Stomach smooth muscle (tissue), 2 donors: ENCODE measurements around the gene LMCD1.

ENCODE experiments used
- H3K27ac ChIP-seq: one replicate; pipeline ENCODE4 v1.7.0; 2013; ENCODE audit warnings: mild to moderate bottlenecking, low read length, inconsistent platforms
- H3K27me3 ChIP-seq, 2 donors: one replicate each; pipeline ENCODE4 v1.7.0; 2013; ENCODE audit warnings: low read length in 2 of 2; ENCODE audit not compliant: insufficient read depth in 2 of 2, control insufficient read depth in 1 of 2
- H3K36me3 ChIP-seq, 2 donors: one replicate each; pipeline ENCODE4 v1.7.0; 2013; ENCODE audit warnings: low read length in 2 of 2; ENCODE audit not compliant: control insufficient read depth in 2 of 2, insufficient read depth in 2 of 2
- H3K4me1 ChIP-seq: one replicate; pipeline ENCODE4 v1.7.0; 2013; ENCODE audit warnings: low read length; ENCODE audit not compliant: control insufficient read depth, insufficient read depth
- H3K4me3 ChIP-seq, 2 donors: one replicate each; pipeline ENCODE4 v1.7.0; 2013; ENCODE audit warnings: low read length in 2 of 2
- H3K9ac ChIP-seq, 2 donors: one replicate each; pipeline ENCODE4 v1.7.0; 2013; ENCODE audit warnings: low read length in 2 of 2, mild to moderate bottlenecking in 1 of 2
- H3K9me3 ChIP-seq, 2 donors: one replicate each; pipeline ENCODE4 v1.7.0; 2013; ENCODE audit warnings: low read length in 2 of 2; ENCODE audit not compliant: control insufficient read depth in 2 of 2
- donor health status: healthy.
- donor health status: Pancreatic carcinoma.

The LMCD1 gene

DNA sequence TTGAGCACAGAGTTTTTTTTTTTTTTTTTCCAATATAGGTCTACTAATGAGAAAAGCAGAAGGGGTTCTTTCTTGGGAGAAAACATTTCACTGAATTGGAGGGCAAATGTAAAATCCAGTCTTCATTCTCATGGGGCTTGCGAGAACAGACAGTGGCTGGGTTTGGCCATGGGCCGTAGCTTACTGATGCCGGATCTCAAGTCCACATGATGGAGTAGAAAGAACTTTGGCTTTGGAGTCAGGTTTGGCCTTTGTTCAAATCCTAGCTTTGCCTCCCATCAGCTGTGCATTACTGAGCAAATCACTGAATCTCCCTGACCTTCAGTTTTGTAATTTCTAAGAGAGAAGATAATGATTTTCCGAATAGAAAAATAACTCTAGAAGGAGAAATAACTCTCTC, 59.7 kb downstream of the LMCD1 start:
- no peak overlapping the region for H3K27ac ChIP-seq

DNA sequence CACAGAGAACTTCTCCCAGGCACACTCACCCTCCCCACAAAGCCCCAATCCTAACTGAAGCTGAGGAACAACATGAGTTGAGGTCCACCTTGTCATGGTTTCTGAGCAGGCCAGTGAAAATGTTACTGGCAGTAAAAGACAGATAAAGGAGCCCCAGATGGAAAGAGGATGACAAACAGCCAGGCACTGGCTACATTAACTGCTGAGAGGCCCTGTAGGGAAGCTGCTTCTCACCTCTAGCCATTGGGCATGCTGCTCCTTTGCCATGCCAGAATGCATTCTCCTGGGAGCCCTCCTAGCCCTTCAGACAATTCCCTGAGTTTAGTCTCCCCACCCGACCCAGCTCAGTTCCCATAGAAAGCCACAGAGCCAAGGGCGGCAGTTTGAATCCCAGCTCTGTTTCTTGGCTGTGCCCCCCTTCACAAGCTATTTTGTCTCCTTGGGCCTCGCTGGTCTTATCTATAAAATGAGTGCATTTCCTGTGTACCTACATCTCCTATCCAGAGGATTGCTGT, 60.5 kb downstream of the LMCD1 start:
- Histone ChIP-seq H3K9me3 (no peaks in the 10 kb centered on the region), H3K9ac (no peak overlapping the region), H3K4me3 (no peak overlapping the region), H3K4me1 (peaks cover 4% of the 10 kb centered on the region), H3K27ac (no peak overlapping the region), H3K36me3 (no peaks in the 10 kb centered on the region), H3K27me3 (no peaks in the 10 kb centered on the region)

More for the DNA sequence above, 59.7 kb downstream of the LMCD1 start:
- Histone ChIP-seq H3K27me3 (no peaks in the 10 kb centered on the region), H3K36me3 (no peaks in the 10 kb centered on the region), H3K4me3 (no peak overlapping the region), H3K9me3 (no peaks in the 10 kb centered on the region), H3K4me1 (peaks cover 10% of the 10 kb centered on the region), H3K9ac (no peak overlapping the region)

DNA sequence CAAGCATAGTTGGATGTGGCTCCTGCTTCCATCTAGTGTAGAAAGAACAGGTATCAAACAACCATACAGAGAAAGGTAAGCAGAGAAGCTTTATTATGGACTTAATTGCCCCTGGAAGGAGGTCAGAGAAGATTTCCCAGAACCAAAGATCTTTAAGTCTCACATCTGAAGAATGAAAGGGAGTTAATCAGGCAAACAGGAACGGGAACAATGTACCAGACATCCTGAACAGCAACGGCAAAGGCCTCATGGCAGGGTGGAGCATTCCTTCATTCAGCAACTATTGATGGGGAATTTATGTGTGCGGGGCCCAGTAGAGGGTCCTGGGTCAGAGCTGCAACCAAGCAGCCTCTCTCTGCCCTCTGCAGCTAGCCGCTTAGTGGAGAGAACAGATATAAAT, 61.5 kb downstream of the LMCD1 start:
- Histone ChIP-seq H3K9ac (no peak overlapping the region), H3K4me3 (no peak overlapping the region), H3K36me3 (no peaks in the 10 kb centered on the region), H3K27ac (no peak overlapping the region), H3K9me3 (no peaks in the 10 kb centered on the region), H3K4me1 (peaks cover 2% of the 10 kb centered on the region), H3K27me3 (no peaks in the 10 kb centered on the region)

DNA sequence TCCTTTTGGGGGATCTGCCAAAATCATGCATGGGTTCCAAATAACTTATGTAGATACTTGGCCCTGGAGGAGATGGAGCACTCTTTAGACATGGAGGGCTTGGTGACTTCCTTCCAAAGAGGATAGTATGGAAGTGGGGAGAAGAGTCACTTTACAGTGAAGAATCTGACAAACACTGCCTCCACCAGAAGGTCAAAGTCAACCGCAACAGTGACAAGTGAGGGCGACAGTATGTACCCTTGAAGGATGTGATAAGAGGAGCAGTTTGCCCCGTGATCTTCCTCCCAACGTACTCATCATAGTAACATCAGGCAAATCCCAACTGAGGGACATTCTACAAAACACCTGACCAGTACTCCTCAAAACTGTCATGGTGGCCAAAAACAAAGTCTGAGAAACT, 62.0 kb downstream of the LMCD1 start:
- H3K9me3 ChIP-seq, result no peaks in the 10 kb centered on the region
- H3K9ac ChIP-seq, result no peak overlapping the region
- H3K4me3 ChIP-seq, result no peak overlapping the region
- H3K27ac ChIP-seq, result no peak overlapping the region
- H3K27me3 ChIP-seq, result no peaks in the 10 kb centered on the region
- H3K36me3 ChIP-seq, result no peaks in the 10 kb centered on the region
- H3K4me1 ChIP-seq, result peaks cover 2% of the 10 kb centered on the region

DNA sequence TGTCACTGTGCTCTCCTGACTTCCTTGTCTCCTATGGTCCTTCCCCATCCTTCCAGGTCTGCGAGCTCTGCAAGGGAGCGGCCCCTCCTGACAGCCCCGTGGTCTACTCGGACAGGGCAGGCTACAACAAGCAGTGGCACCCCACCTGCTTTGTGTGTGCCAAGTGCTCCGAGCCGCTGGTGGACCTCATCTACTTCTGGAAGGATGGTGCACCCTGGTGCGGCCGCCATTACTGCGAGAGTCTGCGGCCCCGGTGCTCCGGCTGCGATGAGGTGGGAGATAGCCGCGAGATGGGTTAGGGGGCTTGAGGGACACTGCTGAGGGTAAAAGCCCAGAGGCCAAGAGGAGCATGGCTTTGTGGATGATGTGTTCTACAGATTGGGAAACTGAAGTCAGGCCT, 63.8 kb downstream of the LMCD1 start:
- Histone ChIP-seq H3K4me1 (peaks cover 2% of the 10 kb centered on the region), H3K36me3 (no peaks in the 10 kb centered on the region), H3K27ac (no peak overlapping the region)

DNA sequence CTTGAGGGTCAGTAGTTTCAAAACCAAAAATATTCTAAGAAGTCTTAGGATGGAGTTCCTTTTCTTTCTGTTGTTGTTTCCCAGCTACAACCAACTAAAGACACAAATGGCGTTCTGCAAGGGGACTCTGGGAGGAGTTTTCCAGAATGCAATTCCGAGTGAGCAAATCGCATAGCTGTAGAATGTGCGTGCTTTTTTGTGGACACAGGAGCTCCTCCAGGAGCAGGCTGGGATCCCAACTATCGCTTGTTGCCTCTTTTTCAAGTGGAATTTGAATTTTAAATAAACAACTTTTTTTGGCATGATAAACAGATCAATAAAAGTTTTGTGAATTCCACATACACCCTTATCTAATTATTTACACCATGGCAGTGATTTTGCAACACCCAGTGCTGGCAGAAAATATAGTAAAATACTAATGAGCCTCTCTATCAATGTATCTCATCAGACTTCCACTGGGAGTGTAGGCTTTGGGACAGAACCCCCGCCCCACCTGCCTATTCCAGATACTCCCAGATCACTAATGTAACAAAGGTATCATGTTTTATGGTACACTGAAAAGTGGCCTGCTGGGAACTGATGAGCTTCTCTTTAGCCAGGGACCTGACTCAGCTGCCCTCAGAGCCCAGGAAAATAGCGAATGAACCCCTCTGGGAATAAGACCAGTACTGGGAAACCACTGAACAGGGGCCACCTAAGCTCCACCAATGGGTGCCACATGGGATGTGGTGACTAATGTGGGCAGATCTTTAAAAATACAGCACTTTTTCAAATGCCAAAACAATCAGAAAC, 66.4 kb downstream of the LMCD1 start:
- no peaks in the 10 kb centered on the region for H3K27me3 ChIP-seq
- no peaks in the 10 kb centered on the region for H3K4me1 ChIP-seq
- H3K36me3 ChIP-seq, result no peaks in the 10 kb centered on the region
- no peak overlapping the region for H3K9ac ChIP-seq
- no peak overlapping the region for H3K27ac ChIP-seq
- H3K9me3 ChIP-seq, result no peaks in the 10 kb centered on the region
- no peak overlapping the region for H3K4me3 ChIP-seq

More for the DNA sequence above, 63.8 kb downstream of the LMCD1 start:
- no peaks in the 10 kb centered on the region for H3K9me3 ChIP-seq
- no peaks in the 10 kb centered on the region for H3K27me3 ChIP-seq
- H3K9ac ChIP-seq, result no peak overlapping the region
- no peak overlapping the region for H3K4me3 ChIP-seq

DNA sequence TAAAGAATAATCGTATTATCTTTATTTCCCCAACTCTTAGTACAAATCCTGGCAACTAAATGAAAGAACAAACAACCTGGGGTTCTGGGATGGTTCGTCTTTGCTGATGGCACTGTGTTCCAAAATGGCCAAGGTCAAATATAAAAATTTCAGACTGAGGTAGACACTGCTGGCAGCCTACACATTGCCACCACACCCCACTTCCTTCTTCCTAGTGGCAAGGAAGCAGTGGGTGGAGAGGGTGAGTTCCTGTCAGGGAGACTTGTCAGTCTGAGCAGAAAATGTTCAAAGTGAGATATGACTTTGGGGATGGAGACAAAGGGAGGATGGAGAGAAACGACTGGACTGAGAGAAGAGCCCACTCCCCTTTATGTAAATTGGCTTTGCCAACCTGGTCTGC, 69.6 kb downstream of the LMCD1 start:
- no peaks in the 10 kb centered on the region for H3K9me3 ChIP-seq
- no peaks in the 10 kb centered on the region for H3K27me3 ChIP-seq
- H3K36me3 ChIP-seq, result no peaks in the 10 kb centered on the region
- peaks cover 5% of the 10 kb centered on the region for H3K4me1 ChIP-seq
- H3K27ac ChIP-seq, result no peak overlapping the region
- no peak overlapping the region for H3K9ac ChIP-seq
- no peak overlapping the region for H3K4me3 ChIP-seq

DNA sequence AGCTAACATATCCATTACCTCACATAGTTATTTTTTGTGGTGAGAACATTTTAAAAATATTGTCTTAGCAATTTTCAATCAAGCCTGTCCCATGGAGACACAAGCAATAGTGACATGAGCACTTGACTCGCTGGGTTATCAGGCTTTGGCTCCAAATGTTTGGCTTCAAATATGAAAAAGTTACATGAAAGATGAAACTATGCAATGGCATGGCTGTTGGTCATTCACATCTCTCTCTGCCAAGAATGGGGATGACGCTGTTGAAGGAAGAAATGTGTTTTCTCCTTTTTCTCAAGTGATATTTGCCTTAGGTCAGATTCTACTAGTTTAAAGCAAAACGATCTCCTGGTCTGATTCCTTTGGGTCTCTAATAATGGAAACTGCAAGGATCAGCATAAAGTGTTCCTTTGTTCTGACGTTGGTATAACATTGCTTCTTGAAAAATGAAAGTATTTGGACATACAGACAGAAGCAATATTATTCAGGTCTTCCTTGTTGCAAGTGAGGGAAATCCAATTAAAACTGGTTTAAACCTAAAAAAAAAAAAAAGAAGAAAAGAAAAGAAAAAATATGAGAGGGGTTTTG, 71.8 kb downstream of the LMCD1 start:
- H3K4me3 ChIP-seq, result no peak overlapping the region
- H3K4me1 ChIP-seq, result peaks cover 5% of the 10 kb centered on the region
- no peak overlapping the region for H3K27ac ChIP-seq
- H3K27me3 ChIP-seq, result no peaks in the 10 kb centered on the region
- no peak overlapping the region for H3K9ac ChIP-seq
- H3K36me3 ChIP-seq, result no peaks in the 10 kb centered on the region
- H3K9me3 ChIP-seq, result peaks cover 0 to under 1% of the 10 kb centered on the region in 2 donors

DNA sequence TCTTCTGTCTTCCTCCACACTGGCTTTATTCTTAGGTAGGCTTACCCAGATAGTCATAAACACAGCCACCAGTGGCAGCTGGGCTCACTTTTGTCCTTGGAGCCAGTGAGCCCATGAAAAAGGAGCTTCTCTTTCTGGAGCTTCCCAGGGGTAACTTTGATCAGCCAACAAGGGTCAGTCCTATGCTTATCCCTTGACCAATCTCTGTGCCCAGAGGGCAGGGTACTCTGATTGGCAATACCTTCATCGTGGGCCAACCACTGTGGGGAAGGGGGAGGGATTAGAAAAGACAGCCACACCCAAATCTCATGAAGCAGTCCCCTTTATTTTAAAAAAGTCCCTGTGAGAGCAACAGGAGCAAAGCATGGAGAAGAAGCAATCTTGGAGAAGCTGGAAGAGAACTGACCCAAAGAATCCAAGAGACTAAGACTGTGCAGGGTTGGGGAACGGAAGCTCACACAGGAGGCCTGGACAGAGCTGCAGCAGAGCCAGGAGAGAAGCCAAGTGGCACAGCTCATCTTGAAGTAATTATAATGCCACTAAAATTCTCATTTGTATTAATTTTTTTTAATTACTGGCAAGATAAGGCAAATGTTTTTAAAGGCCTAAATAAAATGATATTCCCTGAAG, 72.5 kb downstream of the LMCD1 start:
- no peak overlapping the region for H3K9ac ChIP-seq
- peaks cover 5% of the 10 kb centered on the region for H3K4me1 ChIP-seq
- peaks cover 0 to 3% of the 10 kb centered on the region in 2 donors for H3K9me3 ChIP-seq
- H3K36me3 ChIP-seq, result no peaks in the 10 kb centered on the region
- H3K27me3 ChIP-seq, result no peaks in the 10 kb centered on the region
- H3K4me3 ChIP-seq, result no peak overlapping the region
- no peak overlapping the region for H3K27ac ChIP-seq

DNA sequence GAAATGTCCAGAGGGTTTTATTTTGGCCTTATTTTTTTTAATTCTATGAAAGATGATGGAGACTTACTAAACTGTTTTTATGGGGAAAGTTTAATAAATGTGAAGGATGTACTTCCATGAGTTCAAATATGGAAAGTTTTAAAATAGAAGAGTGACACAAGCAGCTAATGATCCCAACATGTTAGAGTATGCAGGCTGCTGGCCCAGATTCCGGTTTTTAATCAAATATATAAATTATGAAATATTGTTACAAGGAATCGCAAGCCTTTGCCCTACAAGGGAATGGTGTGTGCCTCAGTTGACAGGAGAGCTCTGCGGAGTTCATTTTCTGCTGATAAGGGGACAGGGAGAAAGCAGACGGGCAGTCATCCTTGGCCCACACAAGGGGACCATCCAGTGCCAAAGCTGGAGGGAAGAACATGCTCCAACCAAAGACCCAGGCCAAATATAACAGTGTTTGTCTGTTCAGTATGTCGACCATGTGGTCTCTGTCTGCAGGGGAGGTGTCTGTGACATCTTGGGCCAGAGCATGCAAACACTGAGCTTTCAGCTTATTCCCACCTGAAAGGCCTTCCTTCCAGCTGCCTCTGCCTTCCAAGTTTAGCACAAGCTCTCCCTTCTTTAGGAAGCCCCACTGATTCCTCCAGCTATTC, 73.2 kb downstream of the LMCD1 start:
- H3K9ac ChIP-seq, result no peak overlapping the region
- no peak overlapping the region for H3K27ac ChIP-seq
- H3K36me3 ChIP-seq, result no peaks in the 10 kb centered on the region
- H3K4me3 ChIP-seq, result no peak overlapping the region
- no peaks in the 10 kb centered on the region for H3K27me3 ChIP-seq
- H3K9me3 ChIP-seq, result peaks cover 0 to 3% of the 10 kb centered on the region in 2 donors
- H3K4me1 ChIP-seq, result peaks cover 5% of the 10 kb centered on the region
